ENCODE measurements around the gene TTC7B. TPM values are rescaled to one million over a fixed set of nuclear protein-coding genes. Genes with fewer than 3 reads are reported as not detected.

Gene TTC7B
- total RNA-seq, 1 donor from 2014 or later: 46.0 TPM

DNA sequence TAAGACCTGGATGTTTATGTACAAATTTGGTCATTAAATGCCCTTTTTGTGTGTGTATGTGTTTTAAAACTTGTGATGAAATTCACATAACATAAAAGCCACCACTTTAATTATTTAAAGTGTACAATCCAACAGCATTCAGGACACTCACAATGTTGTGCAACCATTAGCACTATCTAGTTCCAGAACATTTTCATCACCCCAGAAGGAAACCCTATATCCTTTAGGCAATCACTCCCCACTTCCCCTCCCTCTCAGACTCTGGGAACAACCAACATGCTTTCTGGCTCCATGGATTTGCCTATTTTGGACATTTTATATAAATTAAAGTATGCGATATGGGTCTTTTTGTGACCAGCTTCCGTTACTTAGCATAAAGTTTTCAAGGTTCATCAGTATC is 124.6 kb downstream of the TTC7B start:
- DNase-seq (ENCODE audit: low read depth): no peak

DNA sequence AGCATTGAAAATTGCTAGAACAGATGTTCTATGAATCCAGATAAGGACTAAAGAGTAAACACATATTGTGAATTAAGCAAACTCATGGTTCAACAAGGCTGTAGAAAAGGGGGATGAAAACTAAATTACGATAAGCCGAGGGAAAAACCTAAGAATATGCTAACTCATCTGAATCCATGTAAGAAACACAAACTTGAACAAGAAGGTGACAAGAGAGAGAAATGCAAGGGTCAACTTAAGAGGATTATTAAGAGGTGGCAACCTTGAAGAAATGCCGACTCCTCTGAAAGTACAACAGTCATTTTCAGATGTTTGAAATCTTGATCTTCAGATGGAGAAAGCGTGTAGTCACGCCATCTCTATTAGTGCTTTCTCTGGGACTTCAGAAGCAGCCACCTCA is 128.6 kb downstream of the TTC7B start:
- no peak for DNase-seq (ENCODE audit: low read depth)
- TF ChIP-seq, protein P1, sequence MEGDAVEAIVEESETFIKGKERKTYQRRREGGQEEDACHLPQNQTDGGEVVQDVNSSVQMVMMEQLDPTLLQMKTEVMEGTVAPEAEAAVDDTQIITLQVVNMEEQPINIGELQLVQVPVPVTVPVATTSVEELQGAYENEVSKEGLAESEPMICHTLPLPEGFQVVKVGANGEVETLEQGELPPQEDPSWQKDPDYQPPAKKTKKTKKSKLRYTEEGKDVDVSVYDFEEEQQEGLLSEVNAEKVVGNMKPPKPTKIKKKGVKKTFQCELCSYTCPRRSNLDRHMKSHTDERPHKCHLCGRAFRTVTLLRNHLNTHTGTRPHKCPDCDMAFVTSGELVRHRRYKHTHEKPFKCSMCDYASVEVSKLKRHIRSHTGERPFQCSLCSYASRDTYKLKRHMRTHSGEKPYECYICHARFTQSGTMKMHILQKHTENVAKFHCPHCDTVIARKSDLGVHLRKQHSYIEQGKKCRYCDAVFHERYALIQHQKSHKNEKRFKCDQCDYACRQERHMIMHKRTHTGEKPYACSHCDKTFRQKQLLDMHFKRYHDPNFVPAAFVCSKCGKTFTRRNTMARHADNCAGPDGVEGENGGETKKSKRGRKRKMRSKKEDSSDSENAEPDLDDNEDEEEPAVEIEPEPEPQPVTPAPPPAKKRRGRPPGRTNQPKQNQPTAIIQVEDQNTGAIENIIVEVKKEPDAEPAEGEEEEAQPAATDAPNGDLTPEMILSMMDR (IDR thresholded peaks at IDR 0.05; ENCODE audit: insufficient read depth, low read length, poor library complexity, severe bottlenecking): no peak
- no peak overlapping the region for H3K4me3 ChIP-seq (ENCODE audit: low read depth, low read length)
- no peaks in the 10 kb centered on the region for H3K27me3 ChIP-seq (ENCODE audit: control insufficient read depth, insufficient read depth, low read length)
- no peaks in the 10 kb centered on the region for H3K36me3 ChIP-seq (ENCODE audit: control insufficient read depth, insufficient read depth, low read length)

More for the DNA sequence above, 124.6 kb downstream of the TTC7B start:
- H3K27me3 ChIP-seq (ENCODE audit: control insufficient read depth, insufficient read depth, low read length): no peaks in the 10 kb centered on the region
- TF ChIP-seq, protein P1 (IDR thresholded peaks at IDR 0.05; ENCODE audit: insufficient read depth, low read length, poor library complexity, severe bottlenecking): no peak
- H3K4me3 ChIP-seq (ENCODE audit: low read depth, low read length): no peak overlapping the region
- no peaks in the 10 kb centered on the region for H3K36me3 ChIP-seq (ENCODE audit: control insufficient read depth, insufficient read depth, low read length)

DNA sequence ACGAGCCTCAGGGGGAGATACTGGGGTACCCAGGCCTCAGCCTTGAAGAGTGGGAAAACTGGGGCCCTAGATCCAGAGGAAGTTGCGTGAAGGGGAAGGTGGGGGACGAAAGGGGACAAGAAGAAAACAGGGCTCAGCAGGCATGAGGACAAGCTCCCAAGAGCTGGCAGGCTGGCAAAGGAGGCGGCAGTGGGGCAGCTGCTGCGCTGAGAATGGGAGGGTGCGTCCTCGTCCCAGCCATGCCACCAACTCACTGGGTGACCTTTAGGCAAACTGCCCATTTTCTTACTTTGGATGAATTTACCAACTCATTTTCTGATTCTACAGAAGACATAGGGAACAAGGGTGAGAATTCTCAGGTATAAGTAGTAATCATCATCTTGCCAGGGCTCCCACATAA is 133.6 kb downstream of the TTC7B start:
- Histone ChIP-seq H3K4me3 (ENCODE audit: low read depth, low read length) (no peak overlapping the region), H3K27me3 (ENCODE audit: control insufficient read depth, insufficient read depth, low read length) (no peaks in the 10 kb centered on the region)
- TF ChIP-seq, protein P1 (IDR thresholded peaks at IDR 0.05; ENCODE audit: insufficient read depth, low read length, poor library complexity, severe bottlenecking): no peak

DNA sequence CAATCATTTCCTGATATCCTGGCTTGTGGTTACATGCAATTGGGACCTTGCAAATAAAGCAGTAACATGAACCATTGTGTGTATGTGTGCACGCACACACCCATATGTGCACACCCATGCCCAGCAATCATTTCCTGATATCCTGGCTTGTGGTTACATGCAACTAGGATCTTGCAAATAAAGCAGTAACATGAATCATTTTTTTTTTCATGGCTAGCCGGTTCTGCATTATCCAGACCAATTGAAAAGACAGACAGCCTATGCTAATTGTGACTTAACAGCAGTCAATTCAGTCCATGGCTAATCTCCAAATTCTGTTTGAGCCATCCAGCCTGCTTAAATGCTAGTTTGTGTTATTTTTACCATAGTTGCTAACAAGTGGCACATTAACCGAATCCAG is 134.3 kb downstream of the TTC7B start:
- no peaks in the 10 kb centered on the region for H3K27me3 ChIP-seq (ENCODE audit: control insufficient read depth, insufficient read depth, low read length)
- H3K36me3 ChIP-seq (ENCODE audit: control insufficient read depth, insufficient read depth, low read length): no peaks in the 10 kb centered on the region
- TF ChIP-seq, protein P1 (IDR thresholded peaks at IDR 0.05; ENCODE audit: insufficient read depth, low read length, poor library complexity, severe bottlenecking): no peak
- H3K4me3 ChIP-seq (ENCODE audit: low read depth, low read length): no peak overlapping the region
- no peak for DNase-seq (ENCODE audit: low read depth)

More for the DNA sequence above, 133.6 kb downstream of the TTC7B start:
- no peaks in the 10 kb centered on the region for H3K36me3 ChIP-seq (ENCODE audit: control insufficient read depth, insufficient read depth, low read length)
- DNase-seq (ENCODE audit: low read depth): no peak

DNA sequence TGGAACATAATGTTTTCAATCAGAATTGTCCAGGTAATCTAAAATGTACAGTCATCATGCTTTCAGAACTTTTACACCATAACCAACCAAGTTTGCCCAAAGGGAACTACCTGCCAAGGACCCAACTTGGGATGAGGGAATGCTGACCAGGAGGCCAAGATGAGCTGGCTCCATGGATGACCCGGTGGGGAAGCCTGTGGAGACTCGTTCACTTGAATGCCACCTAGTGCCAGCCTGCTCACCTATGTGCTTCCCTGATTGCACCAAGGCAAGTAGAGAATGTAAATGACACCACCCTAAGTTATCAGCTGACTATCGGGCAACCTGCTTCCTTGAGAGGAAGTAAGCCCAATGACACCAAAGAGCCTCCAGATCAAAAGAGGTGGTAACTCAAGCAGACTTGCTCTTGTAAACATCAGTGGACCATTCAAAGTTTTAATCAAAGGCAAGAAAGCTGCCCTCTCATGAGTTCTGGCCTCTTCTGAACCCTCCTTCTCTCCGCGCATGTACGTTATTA is 137.3 kb downstream of the TTC7B start:
- Histone ChIP-seq H3K27me3 (ENCODE audit: control insufficient read depth, insufficient read depth, low read length) (no peaks in the 10 kb centered on the region), H3K36me3 (ENCODE audit: control insufficient read depth, insufficient read depth, low read length) (no peaks in the 10 kb centered on the region), H3K4me3 (ENCODE audit: low read depth, low read length) (no peak overlapping the region)
- no peak for DNase-seq (ENCODE audit: low read depth)
- TF ChIP-seq, protein P1 (IDR thresholded peaks at IDR 0.05; ENCODE audit: insufficient read depth, low read length, poor library complexity, severe bottlenecking): no peak

DNA sequence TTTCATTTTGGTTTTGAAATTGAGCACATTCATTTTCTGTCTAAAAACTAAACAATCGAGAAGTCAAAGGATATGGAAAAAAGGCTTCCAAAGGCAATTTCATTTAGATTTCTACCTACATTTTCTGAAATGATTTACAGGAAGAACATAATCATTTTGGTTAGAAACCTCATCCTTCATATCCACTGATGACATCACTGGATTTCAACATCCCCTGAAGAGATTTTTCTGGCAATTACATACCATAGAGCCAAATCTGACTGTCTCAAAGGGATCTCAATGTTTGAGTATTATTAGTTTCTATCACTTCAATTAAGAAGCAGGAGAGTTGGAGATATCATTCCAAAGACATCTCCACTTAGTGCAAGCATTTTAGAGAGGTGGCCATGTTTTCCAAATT is 137.8 kb downstream of the TTC7B start:
- DNase-seq (ENCODE audit: low read depth): no peak

More for the DNA sequence above, 137.8 kb downstream of the TTC7B start:
- H3K36me3 ChIP-seq (ENCODE audit: control insufficient read depth, insufficient read depth, low read length): no peaks in the 10 kb centered on the region
- TF ChIP-seq, protein P1 (IDR thresholded peaks at IDR 0.05; ENCODE audit: insufficient read depth, low read length, poor library complexity, severe bottlenecking): no peak
- H3K27me3 ChIP-seq (ENCODE audit: control insufficient read depth, insufficient read depth, low read length): no peaks in the 10 kb centered on the region
- H3K4me3 ChIP-seq (ENCODE audit: low read depth, low read length): no peak overlapping the region
